PC-3 (cell line): Measurements from ENCODE around the gene MS4A8. TPM values are rescaled to one million over a fixed set of nuclear protein-coding genes. Genes with fewer than 3 reads are reported as not detected.

ENCODE experiments used
- ATAC-seq: fragments of 200-7000 bp; cut with Tn5 transposase; 2 replicates; pipeline ENCODE4 v1.9.1; 2020; ENCODE audit warnings: mild to moderate bottlenecking, moderate library complexity
- BruUV-seq: library from RNA; stranded (reverse); fragments of 400-500 nt; replicated peaks from 2 replicates; lab custom pipeline; 2021; lab: Mats Ljungman, UMichigan
- CTCF ChIA-PET: fragments of 300-600 bp; sonication (Branson Sonifier 250); formaldehyde crosslinking; loops from one replicate; lab custom pipeline; 2022; ENCODE audit warnings: antibody characterized with exemption; lab: Charles Lee
- POLR2A ChIA-PET: fragments of 300-600 bp; sonication (Branson Sonifier 250); formaldehyde crosslinking; loops from one replicate; lab custom pipeline; 2022; ENCODE audit warnings: antibody characterized with exemption; ENCODE audit not compliant: unreplicated experiment; lab: Charles Lee
- DNase-seq: peaks from one replicate; pipeline ENCODE4 v3.0.0-alpha.2; 2015
- H2AFZ ChIP-seq: fragments of 300-600 bp; sonication (generic); 2 replicates; pipeline ENCODE4 v1.6.0; 2016; ENCODE audit warnings: antibody characterized with exemption, low read length
- H3F3A ChIP-seq: fragments of 300-600 bp; sonication (generic); one replicate; pipeline ENCODE4 v1.6.0; 2017; ENCODE audit warnings: antibody characterized with exemption, low read length, control low read depth, mild to moderate bottlenecking; ENCODE audit not compliant: unreplicated experiment
- H3K27ac ChIP-seq: fragments of 300-600 bp; sonication (generic); 2 replicates; pipeline ENCODE4 v1.5.1; 2016; ENCODE audit warnings: mild to moderate bottlenecking, low read length
- H3K27me3 ChIP-seq: fragments of 300-600 bp; sonication (generic); 2 replicates; pipeline ENCODE4 v1.6.1; 2016; ENCODE audit warnings: low read length, mixed read lengths
- H3K36me3 ChIP-seq: fragments of 300-600 bp; sonication (generic); 2 replicates; pipeline ENCODE4 v1.6.1; 2016; ENCODE audit warnings: low read depth, mixed run types, low read length, mixed read lengths
- H3K4me1 ChIP-seq: fragments of 300-600 bp; sonication (generic); 2 replicates; pipeline ENCODE4 v1.5.1; 2016; ENCODE audit warnings: low read length; ENCODE audit not compliant: insufficient read depth
- H3K4me2 ChIP-seq: fragments of 300-600 bp; sonication (generic); 2 replicates; pipeline ENCODE4 v1.6.0; 2016; ENCODE audit warnings: low read length
- H3K4me3 ChIP-seq: fragments of 300-600 bp; sonication (generic); 2 replicates; pipeline ENCODE4 v1.5.1; 2016; ENCODE audit warnings: mild to moderate bottlenecking, low read length, mixed read lengths
- H3K79me2 ChIP-seq: fragments of 300-600 bp; sonication (generic); 2 replicates; pipeline ENCODE4 v1.6.1; 2017; ENCODE audit warnings: low read length, mixed read lengths
- H3K9ac ChIP-seq: fragments of 300-600 bp; sonication (generic); 2 replicates; pipeline ENCODE4 v1.6.0; 2016; ENCODE audit warnings: mild to moderate bottlenecking, low read length
- H3K9me2 ChIP-seq: fragments of 300-600 bp; sonication (generic); replicated peaks from 2 replicates; pipeline ENCODE4 v1.6.1; 2016; ENCODE audit warnings: mixed run types, low read length, mixed read lengths
- H3K9me3 ChIP-seq: fragments of 300-600 bp; sonication (generic); 2 replicates; pipeline ENCODE4 v1.6.1; 2016; ENCODE audit warnings: low read length, mixed read lengths
- H4K20me1 ChIP-seq: fragments of 300-600 bp; sonication (generic); 2 replicates; pipeline ENCODE4 v1.6.1; 2016; ENCODE audit warnings: low read length, mixed read lengths
- CTCF ChIP-seq: fragments of 300-600 bp; sonication (generic); conservative IDR thresholded peaks from 2 replicates; pipeline ENCODE4 v1.5.1; 2017; ENCODE audit warnings: antibody characterized with exemption, low read depth, mild to moderate bottlenecking, low read length
- EZH2 ChIP-seq: fragments of 300-600 bp; sonication (generic); IDR thresholded peaks from one replicate; pipeline ENCODE4 v1.6.1; 2017; ENCODE audit warnings: antibody characterized with exemption, mild to moderate bottlenecking, low read length; ENCODE audit not compliant: unreplicated experiment
- EZH2phosphoT487 ChIP-seq: fragments of 300-600 bp; sonication (generic); IDR thresholded peaks from 2 replicates; pipeline ENCODE4 v1.6.1; 2018; ENCODE audit warnings: mild to moderate bottlenecking, antibody characterized with exemption, low read length, borderline replicate concordance
- intact Hi-C: fragments of 100-400 bp; cut with micrococcal nuclease; formaldehyde crosslinking; loops from 2 replicates; pipeline ENCODE4 v1.9.0; 2023
- total RNA-seq: library from RNA; depleted of rRNA; stranded (reverse); fragments of >200 nt; gene quantifications from 2 replicates; pipeline ENCODE4 v1.2.3, GENCODE V29; 2014

MS4A8 gene
- total RNA-seq, 1 experiment from 2014 or later, result not detected

- intact Hi-C loops, result no loop called here
- ATAC-seq, result no peak
- no peak overlapping the region for H3K4me2 ChIP-seq
- BruUV-seq, result no TSS peak
- H3K4me3 ChIP-seq, result no peak overlapping the region
- H4K20me1 ChIP-seq, result no peaks in the 10 kb centered on the region
- no peaks in the 10 kb centered on the region for H3K9me3 ChIP-seq
- H2AFZ ChIP-seq, result no peak overlapping the region
- H3K79me2 ChIP-seq, result no peaks in the 10 kb centered on the region
- H3K9me2 ChIP-seq, result no peaks in the 10 kb centered on the region
- H3K36me3 ChIP-seq, result no peaks in the 10 kb centered on the region
- no peak for DNase-seq
- H3K27me3 ChIP-seq, result peaks cover 26% of the 10 kb centered on the region
- POLR2A ChIA-PET, result no interaction called here
- H3K9ac ChIP-seq, result no peak overlapping the region
- H3K27ac ChIP-seq, result no peak overlapping the region
- H3K4me1 ChIP-seq, result no peaks in the 10 kb centered on the region
- H3F3A ChIP-seq, result no peaks in the 10 kb centered on the region
- CTCF ChIA-PET, result no interaction called here
- TF ChIP-seq EZH2 (no peak), CTCF (no peak), EZH2phosphoT487 (no peak)
These were observed 49.4 kb downstream of the MS4A8 start for GRCh38 chr11:60748821-60749220.

GRCh38 chr11:60750911-60751310 lies 51.5 kb downstream of the MS4A8 start:
- Histone ChIP-seq H3K27me3 (peaks cover 26% of the 10 kb centered on the region), H3K4me2 (no peak overlapping the region)
- TF ChIP-seq EZH2phosphoT487 (no peak), CTCF (no peak), EZH2 (no peak)

DNA sequence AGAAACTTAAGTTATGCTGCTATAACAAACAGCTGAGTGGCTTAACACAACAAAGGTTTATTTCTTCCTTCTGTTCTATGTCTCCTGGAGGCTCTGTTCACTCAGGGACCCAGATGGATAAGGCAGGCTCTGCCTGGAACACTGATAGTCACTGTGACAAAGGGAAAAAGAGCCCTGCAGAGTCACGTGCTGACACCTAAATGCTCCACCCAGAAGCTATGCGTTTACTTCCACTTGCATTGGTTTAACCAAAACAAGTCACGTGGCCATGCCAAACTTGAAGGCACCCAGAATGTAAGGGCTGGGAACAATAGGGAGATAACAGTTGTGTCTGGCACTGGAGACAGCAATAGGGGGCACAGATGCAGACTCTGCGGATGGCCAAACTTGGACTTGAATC lies 53.9 kb downstream of the MS4A8 start:
- Histone ChIP-seq H3K27ac (no peak overlapping the region), H3F3A (no peaks in the 10 kb centered on the region), H3K27me3 (peaks cover 40% of the 10 kb centered on the region), H4K20me1 (no peaks in the 10 kb centered on the region), H3K9me2 (no peaks in the 10 kb centered on the region), H3K36me3 (no peaks in the 10 kb centered on the region), H3K4me2 (no peak overlapping the region), H3K79me2 (no peaks in the 10 kb centered on the region), H3K9ac (no peak overlapping the region), H3K4me1 (no peaks in the 10 kb centered on the region), H3K4me3 (no peak overlapping the region), H3K9me3 (no peaks in the 10 kb centered on the region), H2AFZ (no peak overlapping the region)
- no peak for TF ChIP-seq EZH2
- no peak for ATAC-seq
- DNase-seq, result no peak
- ChIA-PET POLR2A (interaction anchor here (0.6 kb wide), 1 partner anchor 8 kb away, joined by 3 read pairs; no protein-coding TSS in a partner anchor), CTCF (no interaction called here)
- intact Hi-C loops, result no loop called here
- BruUV-seq, result no TSS peak

More at GRCh38 chr11:60750911-60751310, 51.5 kb downstream of the MS4A8 start:
- H3K79me2 ChIP-seq, result no peaks in the 10 kb centered on the region
- BruUV-seq, result no TSS peak
- DNase-seq, result no peak
- H3K4me1 ChIP-seq, result no peaks in the 10 kb centered on the region
- no peaks in the 10 kb centered on the region for H4K20me1 ChIP-seq
- no peak overlapping the region for H3K27ac ChIP-seq
- ChIA-PET CTCF (no interaction called here), POLR2A (no interaction called here)
- H3K36me3 ChIP-seq, result no peaks in the 10 kb centered on the region
- intact Hi-C loops, result no loop called here
- no peak overlapping the region for H3K4me3 ChIP-seq
- no peak overlapping the region for H2AFZ ChIP-seq
- no peak overlapping the region for H3K9ac ChIP-seq
- no peaks in the 10 kb centered on the region for H3K9me2 ChIP-seq
- no peak for ATAC-seq
- H3F3A ChIP-seq, result no peaks in the 10 kb centered on the region
- no peaks in the 10 kb centered on the region for H3K9me3 ChIP-seq
